Fibroblast of skin of back (primary cell): Measurements from ENCODE around the gene MFAP4. TPM values are rescaled to one million over a fixed set of nuclear protein-coding genes. Genes with fewer than 3 reads are reported as not detected.
A peak's percentile ranks its signal among the peaks of the same experiment; 100 is the strongest.

ENCODE experiments used
- DNase-seq: peaks from one replicate; pipeline ENCODE4 v3.0.0-alpha.2; 2013
- polyA plus RNA-seq, 2 experiments: library from polyadenylated mRNA; unstranded; fragments of 120-200 nt; gene quantifications; one replicate each; pipeline ENCODE4 v1.2.1, GENCODE V29; 2013; ENCODE audit not compliant: insufficient read length in 2 of 2

Gene MFAP4
- 31.4 TPM for polyA plus RNA-seq (2013, experiment 1 of 2; ENCODE audit: insufficient read length)
- 97.3 TPM for polyA plus RNA-seq (2013, experiment 2 of 2; ENCODE audit: insufficient read length)

DNA sequence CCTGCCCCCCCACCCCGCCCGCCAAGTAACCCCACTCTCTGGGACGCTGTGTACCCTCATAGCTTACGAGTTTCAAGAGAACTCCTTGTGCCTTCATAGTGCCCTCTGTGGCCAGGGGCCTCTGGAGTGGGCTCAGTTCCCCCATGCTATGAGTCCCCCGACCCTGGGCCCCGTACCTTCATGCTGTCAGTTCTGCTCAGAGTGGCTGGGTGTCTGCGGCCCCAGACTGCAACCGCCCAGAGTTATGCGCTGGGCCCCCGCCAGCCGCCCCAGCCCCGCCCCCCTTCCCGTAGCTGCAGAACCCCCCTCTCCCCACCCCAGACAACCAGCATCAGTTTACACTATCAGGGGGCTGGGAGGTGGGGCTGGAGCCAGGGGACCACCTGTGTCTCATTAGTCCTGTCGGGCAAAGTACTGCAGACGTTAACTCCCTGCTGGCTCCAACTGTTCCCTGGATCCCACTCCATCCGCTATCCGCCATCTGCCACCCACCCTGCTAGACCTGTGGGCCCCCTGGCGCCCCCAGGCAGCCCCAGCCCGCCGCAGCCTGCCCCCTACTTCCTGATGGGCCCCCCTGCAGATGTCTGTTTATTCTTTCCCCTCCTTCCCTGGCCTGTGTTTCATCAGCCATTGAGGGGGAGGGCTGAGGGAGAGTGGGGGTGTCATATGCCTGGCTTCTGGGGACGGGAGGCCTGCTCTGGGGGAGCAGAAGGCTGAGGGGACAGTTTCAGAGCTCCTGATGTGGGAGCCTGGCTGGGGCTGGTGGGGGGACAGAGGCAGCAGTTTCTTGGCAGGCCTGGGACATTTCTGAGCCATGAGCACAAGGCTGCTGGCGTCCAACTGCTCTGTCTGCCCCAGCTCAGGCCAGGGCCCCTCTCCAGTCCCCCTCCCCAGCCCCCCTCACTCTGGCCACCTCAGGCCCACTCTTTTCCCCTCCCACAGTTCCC lies at the start of gene MFAP4:
MFAP4 (minus strand) TSS at position 217 of the 947 bp plus-strand sequence; CDS start at position 182, 35 bp downstream.
- peak; percentile 77 for DNase-seq

- no peak for DNase-seq
Measured at GRCh38 chr17:19433727-19434340, 46.8 kb upstream of the MFAP4 start.

- DNase-seq: no peak
Measured at GRCh38 chr17:19433255-19433654, 46.3 kb upstream of the MFAP4 start.

DNA sequence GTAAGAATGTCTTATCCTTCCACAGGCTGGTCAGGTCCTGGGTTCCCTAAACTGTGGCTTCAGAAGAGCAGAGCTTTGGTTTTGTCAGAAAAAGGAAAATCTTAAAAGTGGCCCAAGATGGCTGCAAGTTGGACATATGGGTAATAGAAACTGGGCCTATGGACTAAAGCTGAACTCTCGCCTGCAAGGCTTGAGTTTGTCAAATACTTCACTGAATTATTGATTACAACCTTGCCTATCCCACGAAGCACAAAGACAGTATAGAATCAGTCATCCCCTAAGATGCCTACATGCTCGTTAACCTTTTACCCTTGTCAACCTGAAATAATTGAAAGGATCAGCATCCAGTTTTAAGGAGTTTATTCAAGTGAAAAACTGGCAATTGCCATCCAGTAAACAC lies 44.7 kb upstream of the MFAP4 start:
- DNase-seq: no peak

- no peak for DNase-seq
Measured at GRCh38 chr17:19426631-19427030, 39.6 kb upstream of the MFAP4 start.

DNA sequence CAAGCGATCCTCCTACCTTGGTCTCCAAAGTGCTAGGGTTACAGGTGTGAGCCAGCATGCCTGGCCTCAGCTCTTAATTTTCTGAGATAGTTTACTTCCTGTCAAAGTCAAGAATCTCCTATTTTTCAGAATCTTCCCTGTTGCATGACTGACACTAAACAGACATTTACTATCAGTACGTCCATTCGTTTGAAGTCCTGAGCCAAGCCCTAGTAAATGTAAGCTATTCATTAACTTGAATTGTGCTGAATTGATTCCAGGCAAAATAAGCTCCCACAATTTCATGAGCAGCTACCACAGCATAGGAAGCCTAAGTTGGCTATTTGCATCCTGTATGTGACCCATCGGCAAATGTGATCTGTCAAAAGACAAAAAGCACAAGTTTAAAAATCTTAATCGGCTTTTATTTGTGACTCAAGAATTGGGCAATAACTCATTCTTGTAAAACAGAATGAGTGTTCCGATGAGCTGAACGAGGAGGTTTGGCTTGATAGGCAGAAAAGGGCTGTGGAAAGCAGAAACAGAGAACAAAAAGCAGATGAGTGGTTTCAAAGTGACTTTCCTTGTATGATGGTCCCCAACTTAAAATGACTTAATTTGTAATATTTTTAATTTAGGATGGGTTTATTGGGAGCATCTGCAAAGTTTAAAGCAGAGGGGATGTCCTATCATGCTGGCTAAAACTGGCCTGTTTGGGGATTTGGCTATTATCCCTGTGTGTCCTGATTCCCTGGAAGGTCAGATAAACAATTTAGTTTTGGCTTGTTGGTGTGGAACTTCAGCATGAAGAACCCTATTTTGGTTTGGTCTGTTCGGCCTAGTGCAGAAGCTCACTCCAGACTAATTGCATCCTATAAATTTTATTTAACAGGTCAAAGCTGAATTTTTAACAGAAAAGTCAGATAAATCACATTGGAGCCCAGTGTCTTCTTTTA lies 38.2 kb upstream of the MFAP4 start:
- no peak for DNase-seq

DNA sequence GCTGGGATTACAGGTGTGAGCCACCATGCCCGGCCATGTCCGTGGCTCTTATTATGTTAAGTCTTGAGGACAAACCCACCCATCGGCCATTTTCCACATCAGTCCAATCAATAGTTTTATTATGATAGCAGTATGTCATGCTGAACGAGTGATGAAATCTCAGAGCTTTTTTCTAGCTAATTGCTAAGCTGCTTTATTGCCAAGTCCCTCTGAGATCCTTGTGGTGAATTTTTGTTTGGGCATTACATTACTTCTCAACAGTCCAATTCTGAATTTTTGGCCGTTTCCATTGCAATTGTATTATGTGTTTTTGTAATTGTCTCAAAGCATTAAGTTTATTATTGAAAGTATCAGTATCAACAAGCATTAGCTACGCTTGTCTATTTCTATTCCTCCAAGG lies 34.9 kb upstream of the MFAP4 start:
- no peak for DNase-seq

GRCh38 chr17:19421219-19421618 lies 34.2 kb upstream of the MFAP4 start:
- DNase-seq: no peak

DNA sequence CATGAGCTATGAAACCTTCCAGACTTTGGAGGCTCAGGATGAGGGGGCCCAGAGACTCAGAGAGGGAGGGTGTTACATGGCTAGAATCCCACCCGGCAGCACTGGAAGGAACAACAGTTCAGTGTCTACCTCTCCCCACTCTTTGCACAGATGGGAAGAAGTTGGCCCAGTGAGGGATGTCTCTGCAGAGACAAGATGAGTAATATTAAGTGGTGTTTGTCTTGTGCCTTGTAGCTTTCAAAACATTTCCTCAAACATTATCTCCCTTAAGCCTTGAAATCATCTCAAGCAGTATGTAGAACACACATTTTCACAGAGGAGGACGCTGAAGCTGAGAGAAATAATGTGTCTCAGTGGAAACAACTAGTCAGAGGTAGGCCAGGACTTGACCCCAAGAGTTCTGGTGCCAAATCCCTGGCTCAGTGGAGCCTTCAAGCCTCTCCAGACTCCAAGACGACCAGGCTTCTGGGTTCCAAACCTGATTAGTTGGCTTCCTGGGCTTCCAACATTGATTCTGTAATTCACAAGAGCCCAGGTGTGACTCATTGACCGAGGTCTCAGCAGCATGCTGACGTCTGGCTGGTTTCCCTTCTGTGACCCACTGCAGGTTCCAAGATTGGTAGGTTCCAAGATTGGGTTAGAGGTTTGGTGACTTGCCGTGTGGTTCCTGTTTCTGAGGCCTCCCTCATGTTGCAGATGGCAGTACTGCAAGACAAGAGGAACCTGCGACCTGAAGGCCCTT lies 31.4 kb upstream of the MFAP4 start:
- DNase-seq: peak; percentile 45

- DNase-seq: no peak
Measured at GRCh38 chr17:19417611-19418010, 30.6 kb upstream of the MFAP4 start.

DNA sequence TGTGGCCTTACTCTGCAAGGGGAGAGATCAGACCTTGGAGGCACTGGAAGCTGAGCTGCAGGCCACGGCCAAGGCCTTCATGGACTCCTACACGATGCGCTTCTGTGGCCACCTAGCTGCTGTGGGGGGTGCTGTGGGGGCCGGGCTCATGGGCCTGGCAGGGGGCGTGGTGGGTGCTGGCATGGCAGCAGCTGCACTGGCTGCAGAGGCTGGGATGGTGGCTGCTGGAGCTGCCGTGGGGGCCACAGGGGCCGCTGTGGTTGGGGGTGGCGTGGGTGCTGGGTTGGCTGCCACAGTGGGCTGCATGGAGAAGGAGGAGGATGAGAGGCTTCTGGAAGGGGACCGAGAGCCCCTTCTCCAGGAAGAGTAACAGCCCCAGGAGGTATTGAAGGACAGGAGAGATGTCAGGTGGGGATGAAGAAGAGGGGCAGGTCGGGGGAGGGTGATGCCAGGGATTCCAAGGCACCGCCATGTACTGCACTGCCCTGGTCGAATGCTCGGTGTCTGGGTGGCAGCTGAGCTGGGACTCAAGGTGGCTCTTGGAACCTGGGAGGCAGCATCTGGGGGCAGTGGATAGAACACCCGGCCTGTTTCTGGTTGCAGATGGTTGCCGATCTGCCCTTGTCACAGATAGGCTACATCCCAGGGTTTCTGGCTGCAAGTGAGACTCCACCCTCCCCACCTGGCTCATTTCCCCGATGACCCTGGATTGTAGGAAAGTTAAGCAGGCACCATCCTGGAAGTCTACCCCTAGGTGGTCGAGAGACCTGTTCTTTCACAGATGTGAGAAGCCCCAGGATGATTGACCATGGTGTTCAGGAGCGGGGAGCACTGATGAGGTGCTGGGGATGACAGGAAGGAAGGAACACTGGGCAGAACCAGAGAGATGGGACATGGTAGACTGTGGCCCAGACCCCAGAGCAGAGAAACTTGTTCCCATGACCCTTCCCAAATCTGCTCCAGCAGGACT lies 29.1 kb upstream of the MFAP4 start:
- no peak for DNase-seq

DNA sequence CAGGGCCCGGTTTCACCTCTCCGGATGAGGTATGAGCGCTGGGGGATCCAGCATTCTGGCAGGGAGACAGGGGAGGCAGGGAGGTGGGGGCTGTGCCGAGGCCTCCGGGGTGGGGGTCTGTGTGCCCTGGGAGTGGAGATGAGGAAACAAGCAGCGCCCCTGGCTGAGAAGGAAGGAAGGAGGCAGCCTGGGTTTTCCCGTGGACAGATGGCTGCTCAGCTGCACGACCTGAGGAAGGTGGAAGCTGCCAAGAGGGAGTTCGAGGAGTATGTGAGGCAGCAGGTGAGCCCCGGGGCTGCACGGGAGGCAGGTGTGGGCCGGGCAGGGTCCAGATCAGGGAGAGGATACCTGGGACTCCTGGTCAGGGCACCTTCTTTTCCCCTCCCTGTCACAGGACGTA lies 28.3 kb upstream of the MFAP4 start:
- DNase-seq: no peak

GRCh38 chr17:19414396-19415280 lies 27.6 kb upstream of the MFAP4 start:
- DNase-seq: no peak

DNA sequence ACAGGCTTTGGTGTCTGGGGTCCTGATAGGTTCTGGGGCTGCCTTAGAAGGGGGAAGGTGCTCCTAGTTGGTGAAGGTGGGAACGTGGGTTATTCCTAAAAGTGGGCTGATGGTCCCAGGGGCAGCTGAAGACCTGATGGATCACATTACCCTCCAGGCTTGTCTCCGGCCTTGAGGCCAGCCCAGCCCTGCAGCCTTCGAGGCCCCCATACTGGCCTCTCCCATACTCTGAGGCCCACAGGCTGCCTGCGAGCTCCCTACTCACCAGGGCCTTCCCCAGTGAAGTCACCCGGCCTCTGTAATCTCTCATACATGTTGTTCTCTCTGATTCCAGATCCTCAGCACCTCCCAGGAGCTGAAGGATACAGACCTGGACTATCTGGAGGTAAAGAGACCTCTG lies 26.8 kb upstream of the MFAP4 start:
- DNase-seq: no peak

DNA sequence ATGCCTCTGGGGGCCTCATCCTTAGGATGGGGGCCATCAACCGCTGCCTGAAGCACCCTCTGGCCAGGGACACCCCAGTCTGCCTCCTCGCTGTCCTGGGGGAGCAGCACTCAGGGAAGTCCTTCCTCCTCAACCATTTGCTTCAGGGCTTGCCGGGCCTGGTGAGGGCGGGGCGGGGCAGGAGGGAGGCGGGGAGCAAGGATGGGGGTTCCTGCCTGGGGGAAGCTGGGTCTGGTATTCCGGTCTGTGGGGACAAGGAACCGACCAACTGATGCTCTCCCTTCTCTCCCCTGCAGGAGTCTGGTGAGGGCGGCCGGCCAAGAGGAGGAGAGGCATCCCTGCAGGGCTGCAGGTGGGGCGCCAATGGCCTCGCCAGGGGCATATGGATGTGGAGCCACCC lies 26.0 kb upstream of the MFAP4 start:
- DNase-seq: no peak

DNA sequence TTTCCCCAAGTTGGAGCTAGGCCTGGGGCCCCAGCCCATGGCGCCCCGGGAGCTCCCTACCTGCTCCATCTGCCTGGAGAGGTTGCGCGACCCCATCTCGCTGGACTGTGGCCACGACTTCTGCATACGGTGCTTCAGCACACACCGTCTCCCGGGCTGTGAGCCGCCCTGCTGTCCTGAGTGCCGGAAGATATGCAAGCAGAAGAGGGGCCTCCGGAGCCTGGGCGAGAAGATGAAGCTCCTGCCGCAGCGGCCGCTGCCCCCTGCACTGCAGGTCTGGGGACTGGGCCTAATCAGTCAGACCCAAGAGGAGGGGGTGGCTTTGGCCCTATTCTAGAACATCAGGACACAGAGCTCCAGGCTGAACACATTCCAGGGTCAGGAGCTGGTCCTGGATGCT lies 25.5 kb upstream of the MFAP4 start:
- DNase-seq: no peak

DNA sequence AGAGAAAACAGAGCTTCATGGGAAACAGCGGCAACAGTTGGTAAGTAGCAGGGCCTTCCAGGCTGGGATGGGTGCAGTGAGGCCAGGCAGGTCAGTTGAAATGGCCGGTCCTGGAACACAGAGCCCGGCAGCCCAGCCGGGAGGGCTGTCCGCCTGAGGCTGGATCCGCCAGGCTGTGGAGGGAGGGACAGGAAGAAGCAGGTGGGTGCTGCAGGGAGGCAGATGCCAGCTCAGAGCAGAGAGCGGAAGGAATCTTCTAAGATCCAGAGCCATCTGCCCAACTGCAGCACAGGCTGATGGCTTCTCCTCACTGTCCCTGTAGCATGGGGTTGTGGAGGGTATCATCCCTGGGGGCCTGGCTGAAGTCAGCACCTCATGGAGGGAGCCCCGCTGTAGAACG lies 24.6 kb upstream of the MFAP4 start:
- DNase-seq: no peak

- peak; percentile 46 for DNase-seq
Measured at GRCh38 chr17:19410875-19411620, 24.1 kb upstream of the MFAP4 start, which contains the start of gene RNF112. Gene RNF112, plus strand, starts transcription at chr17:19411232. Its CDS starts 177 bp downstream, at chr17:19411409.

DNA sequence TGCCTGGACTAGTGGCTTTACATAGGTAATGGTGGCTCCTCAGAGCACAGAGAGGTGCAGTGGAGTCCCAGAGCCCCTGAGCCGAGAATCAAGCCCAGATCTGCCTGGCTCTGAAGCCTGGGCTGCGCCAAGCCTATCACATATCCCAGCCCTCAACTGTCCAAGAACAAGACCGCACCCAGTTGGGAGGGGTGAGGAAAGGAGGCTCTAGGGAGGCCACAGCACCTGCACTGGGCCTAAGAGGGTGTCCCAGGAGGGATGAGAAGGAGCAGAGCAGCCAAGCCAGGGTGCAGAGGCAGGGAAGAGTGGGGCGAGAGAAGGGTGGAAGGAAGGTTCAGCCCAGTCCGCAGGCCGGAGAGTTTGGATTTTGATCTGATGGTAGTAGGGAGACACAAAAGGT lies 23.1 kb upstream of the MFAP4 start:
- no peak for DNase-seq
